NT2/D1 (cell line): ENCODE data around the gene A1BG.

Source experiments
- SUZ12 ChIP-seq: IDR thresholded peaks from 2 replicates; pipeline ENCODE4 v1.6.1; 2011; ENCODE audit not compliant: insufficient read length, insufficient read depth; ENCODE audit errors: extremely low read depth
- YY1 ChIP-seq: IDR thresholded peaks from 2 replicates; pipeline ENCODE4 v1.6.1; 2011; ENCODE audit not compliant: insufficient read length, insufficient read depth
- ZNF274 ChIP-seq: IDR thresholded peaks from 2 replicates; pipeline ENCODE4 v1.6.1; 2011; ENCODE audit warnings: mild to moderate bottlenecking, low read depth, low read length

- no peak for TF ChIP-seq YY1
- no peak for TF ChIP-seq ZNF274
- no peak for TF ChIP-seq SUZ12
Measured at GRCh38 chr19:58338336-58338735, 15.0 kb downstream of the A1BG start.
